SK-N-SH treated with all-trans-retinoic acid at 6 μM for 48 hours (cell line): ENCODE data around the gene NLRP11.
"Not testable (repeated sequence)": the region's sequence is repeated elsewhere in the genome, so short reads cannot be mapped to it uniquely, and the experiment has no call there.

Experiments
- ATAC-seq: fragments of 200-7000 bp; cut with Tn5 transposase; 3 replicates; pipeline ENCODE4 v1.9.1; 2020; ENCODE audit warnings: mild to moderate bottlenecking, moderate library complexity
- ARNTL ChIP-seq: fragments of 450-650 bp; formaldehyde crosslinking; IDR thresholded peaks from 2 replicates; pipeline ENCODE4 v1.5.0; 2020; ENCODE audit warnings: low read depth, mild to moderate bottlenecking, moderate library complexity, borderline replicate concordance
- BACH2 ChIP-seq: fragments of 250-450 bp; sonication (Bioruptor Pico); IDR thresholded peaks from 2 replicates; pipeline ENCODE4 v1.9.0; 2021; ENCODE audit warnings: mild to moderate bottlenecking, borderline replicate concordance
- CSDC2 ChIP-seq: fragments of 250-450 bp; sonication (Bioruptor Pico); IDR thresholded peaks from 2 replicates; pipeline ENCODE4 v1.5.0; 2020; ENCODE audit warnings: mild to moderate bottlenecking, moderate library complexity
- ESRRG ChIP-seq: fragments of 250-450 bp; sonication (Bioruptor Pico); IDR thresholded peaks from 2 replicates; pipeline ENCODE4 v1.6.1; 2021; ENCODE audit warnings: mild to moderate bottlenecking
- GLIS3 ChIP-seq: fragments of 250-450 bp; sonication (Bioruptor Pico); IDR thresholded peaks from 2 replicates; pipeline ENCODE4 v1.5.0; 2020; ENCODE audit warnings: mild to moderate bottlenecking, moderate library complexity
- ISL1 ChIP-seq: fragments of 250-450 bp; sonication (Bioruptor Pico); IDR thresholded peaks from 2 replicates; pipeline ENCODE4 v2.1.2; 2022; ENCODE audit warnings: mild to moderate bottlenecking, moderate library complexity
- OSR1 ChIP-seq: fragments of 250-450 bp; sonication (Bioruptor Pico); IDR thresholded peaks from 2 replicates; pipeline ENCODE4 v1.8.0; 2022; ENCODE audit warnings: moderate library complexity, mild to moderate bottlenecking, inconsistent platforms
- PPARA ChIP-seq: fragments of 250-450 bp; sonication (Bioruptor Pico); IDR thresholded peaks from 2 replicates; pipeline ENCODE4 v1.5.0; 2020; ENCODE audit warnings: mild to moderate bottlenecking, borderline replicate concordance
- RARB ChIP-seq: fragments of 250-450 bp; sonication (Bioruptor Pico); IDR thresholded peaks from 2 replicates; pipeline ENCODE4 v1.8.0; 2021; ENCODE audit warnings: mild to moderate bottlenecking, moderate library complexity
- SNAI2 ChIP-seq: fragments of 250-450 bp; sonication (Bioruptor Pico); IDR thresholded peaks from 2 replicates; pipeline ENCODE4 v1.5.0; 2020; ENCODE audit warnings: mild to moderate bottlenecking, moderate library complexity
- TCF4 ChIP-seq: fragments of 250-450 bp; sonication (Bioruptor Pico); IDR thresholded peaks from 2 replicates; pipeline ENCODE4 v1.8.0; 2021; ENCODE audit warnings: mild to moderate bottlenecking, moderate library complexity, borderline replicate concordance
- TOX ChIP-seq: fragments of 250-450 bp; sonication (Bioruptor Pico); IDR thresholded peaks from 2 replicates; pipeline ENCODE4 v1.8.0; 2021; ENCODE audit warnings: mild to moderate bottlenecking, moderate library complexity, borderline replicate concordance
- ZC3H10 ChIP-seq: fragments of 250-450 bp; sonication (Bioruptor Pico); IDR thresholded peaks from 2 replicates; pipeline ENCODE4 v1.5.1; 2021; ENCODE audit warnings: mild to moderate bottlenecking, moderate library complexity
- ZFP3 ChIP-seq: fragments of 250-450 bp; sonication (Bioruptor Pico); IDR thresholded peaks from 2 replicates; pipeline ENCODE4 v1.5.0; 2020; ENCODE audit warnings: mild to moderate bottlenecking, moderate library complexity
- ZFP30 ChIP-seq: fragments of 450-650 bp; formaldehyde crosslinking; IDR thresholded peaks from 2 replicates; pipeline ENCODE4 v1.5.0; 2022; ENCODE audit warnings: mild to moderate bottlenecking, moderate library complexity
- ZNF70 ChIP-seq: fragments of 450-650 bp; formaldehyde crosslinking; IDR thresholded peaks from 2 replicates; pipeline ENCODE4 v1.5.0; 2020; ENCODE audit warnings: mild to moderate bottlenecking, moderate library complexity
- ZNF8 ChIP-seq: fragments of 450-650 bp; formaldehyde crosslinking; IDR thresholded peaks from 2 replicates; pipeline ENCODE4 v1.5.0; 2020; ENCODE audit warnings: mild to moderate bottlenecking, moderate library complexity
- TF ChIP-seq, protein P1 (sequence below): fragments of 250-450 bp; sonication (Bioruptor Pico); IDR thresholded peaks from 2 replicates; pipeline ENCODE4 v1.8.0; 2021; ENCODE audit warnings: low read depth, mild to moderate bottlenecking, moderate library complexity, borderline replicate concordance
- TF ChIP-seq, protein P2 (sequence below): fragments of 250-450 bp; sonication (Bioruptor Pico); IDR thresholded peaks from 2 replicates; pipeline ENCODE4 v1.5.1; 2021; ENCODE audit warnings: mild to moderate bottlenecking, moderate library complexity
- TF ChIP-seq, protein P3 (sequence below): fragments of 250-450 bp; sonication (Bioruptor Pico); IDR thresholded peaks from 2 replicates; pipeline ENCODE4 v1.5.0; 2020; ENCODE audit warnings: mild to moderate bottlenecking, moderate library complexity
- TF ChIP-seq, protein P4 (sequence below): fragments of 250-450 bp; sonication (Bioruptor Pico); IDR thresholded peaks from 2 replicates; pipeline ENCODE4 v1.5.1; 2020; ENCODE audit warnings: low read depth, mild to moderate bottlenecking, moderate library complexity
- TF ChIP-seq, protein P5 (sequence below): fragments of 250-450 bp; sonication (Bioruptor Pico); IDR thresholded peaks from 2 replicates; pipeline ENCODE4 v1.8.0; 2020; ENCODE audit warnings: mild to moderate bottlenecking, moderate library complexity, borderline replicate concordance

The NLRP11 gene

DNA sequence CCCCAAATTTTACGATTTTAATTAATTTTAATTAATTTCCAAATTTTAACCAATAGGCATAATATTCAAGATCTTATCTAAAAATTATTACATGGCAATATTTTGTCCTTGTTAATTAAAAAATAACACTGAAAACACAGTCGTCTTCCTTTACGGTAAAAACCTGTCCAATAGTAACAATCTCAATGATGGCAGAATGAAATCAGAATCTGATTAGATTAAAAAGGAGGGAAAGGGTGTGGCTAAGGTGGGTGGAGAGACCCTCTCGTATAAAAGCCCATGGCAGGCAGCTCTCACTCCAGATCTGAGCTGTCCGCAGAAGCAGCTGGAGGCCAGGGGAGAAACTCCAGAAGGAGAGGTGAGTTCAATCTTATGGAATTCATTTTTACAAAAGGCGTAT lies 63.0 kb downstream of the NLRP11 start, which contains the start of gene RFPL4AL1:
RFPL4AL1 (plus strand) TSS at position 301 of the 400 bp plus-strand sequence. CDS start 2,687 bp downstream, outside the sequence.
- ATAC-seq = not testable (repeated sequence)

DNA sequence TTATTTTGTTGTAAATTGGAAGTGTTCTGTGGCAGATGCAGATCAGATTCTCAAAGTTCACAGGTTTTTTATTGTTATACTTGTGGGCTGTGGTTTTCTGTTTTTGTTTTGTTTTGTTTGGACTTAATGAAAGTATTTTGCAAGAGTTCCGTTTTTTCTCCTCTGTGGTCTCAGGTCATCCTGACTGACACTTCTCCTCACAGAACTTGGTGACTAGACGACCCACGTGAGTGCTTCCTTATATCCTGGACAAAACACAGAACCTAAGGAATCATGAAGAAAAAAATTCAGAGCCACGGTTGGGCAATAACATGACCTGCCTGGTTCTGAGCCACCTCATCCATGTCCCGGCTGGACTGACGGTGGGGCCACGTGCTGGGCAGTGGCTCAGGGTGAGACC lies 65.3 kb downstream of the NLRP11 start:
- TF ChIP-seq ZNF70 (CRISPR knock-in tag) = no peak
- ATAC-seq = no peak

DNA sequence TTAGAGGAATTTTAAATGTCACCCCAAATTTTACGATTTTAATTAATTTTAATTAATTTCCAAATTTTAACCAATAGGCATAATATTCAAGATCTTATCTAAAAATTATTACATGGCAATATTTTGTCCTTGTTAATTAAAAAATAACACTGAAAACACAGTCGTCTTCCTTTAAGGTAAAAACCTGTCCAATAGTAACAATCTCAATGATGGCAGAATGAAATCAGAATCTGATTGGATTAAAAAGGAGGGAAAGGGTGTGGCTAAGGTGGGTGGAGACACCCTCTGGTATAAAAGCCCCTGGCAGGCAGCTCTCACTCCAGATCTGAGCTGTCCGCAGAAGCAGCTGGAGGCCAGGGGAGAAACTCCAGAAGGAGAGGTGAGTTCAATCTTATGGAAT lies 73.0 kb downstream of the NLRP11 start, which contains the start of gene RFPL4A:
RFPL4A (plus strand) TSS at position 301 of the 400 bp plus-strand sequence. CDS start 2,704 bp downstream, outside the sequence.
- not testable (repeated sequence) for ATAC-seq

DNA sequence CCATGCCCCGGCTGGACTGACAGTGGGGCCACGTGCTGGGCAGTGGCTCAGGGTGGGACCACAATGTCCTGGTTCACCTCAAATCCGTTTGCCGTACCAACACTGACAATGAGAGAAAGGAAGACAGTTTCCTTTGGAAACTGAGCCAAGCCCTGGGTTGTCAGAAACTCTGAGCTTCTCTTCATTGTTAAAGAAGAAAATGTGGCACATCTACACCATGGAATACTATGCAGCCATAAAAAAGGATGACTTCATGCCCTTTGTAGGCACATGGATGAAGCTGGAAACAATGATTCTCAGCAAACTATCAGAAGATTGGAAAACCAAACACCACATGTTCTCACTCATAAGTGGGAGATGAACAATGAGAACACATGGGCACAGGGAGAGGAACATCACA lies 75.0 kb downstream of the NLRP11 start:
- not testable (repeated sequence) for ATAC-seq

DNA sequence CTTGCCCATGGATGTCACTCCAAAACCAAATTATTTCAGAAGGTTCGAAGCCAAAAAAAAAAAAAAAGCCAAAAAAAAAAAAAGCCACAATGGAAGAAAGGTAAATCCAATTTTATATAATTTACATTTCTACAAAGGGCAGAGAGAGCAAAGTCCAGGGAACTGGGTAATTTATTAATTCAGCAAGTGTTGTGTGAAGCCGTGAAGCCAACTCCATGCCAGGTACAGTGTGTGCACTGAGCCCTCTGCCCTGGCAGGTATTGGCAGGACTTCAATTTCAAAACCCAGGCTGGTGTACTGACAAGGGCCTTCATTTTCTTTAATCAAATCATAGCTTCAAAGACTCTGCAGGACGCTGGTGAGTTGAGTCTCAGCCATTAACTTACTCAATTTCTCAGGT lies 78.4 kb downstream of the NLRP11 start:
- TF ChIP-seq ISL1 (CRISPR knock-in tag) (no peak), GLIS3 (no peak), ZFP30 (no peak), ZNF8 (CRISPR knock-in tag) (no peak), CSDC2 (no peak), TCF4 (no peak), ARNTL (CRISPR knock-in tag) (no peak), ZFP3 (CRISPR knock-in tag) (no peak), BACH2 (CRISPR knock-in tag) (no peak), ZC3H10 (no peak), ESRRG (CRISPR knock-in tag) (no peak), ZNF70 (CRISPR knock-in tag) (no peak), SNAI2 (CRISPR knock-in tag) (no peak), RARB (CRISPR knock-in tag) (no peak), PPARA (CRISPR knock-in tag) (no peak), OSR1 (CRISPR knock-in tag) (no peak)
- TF ChIP-seq, protein P1, sequence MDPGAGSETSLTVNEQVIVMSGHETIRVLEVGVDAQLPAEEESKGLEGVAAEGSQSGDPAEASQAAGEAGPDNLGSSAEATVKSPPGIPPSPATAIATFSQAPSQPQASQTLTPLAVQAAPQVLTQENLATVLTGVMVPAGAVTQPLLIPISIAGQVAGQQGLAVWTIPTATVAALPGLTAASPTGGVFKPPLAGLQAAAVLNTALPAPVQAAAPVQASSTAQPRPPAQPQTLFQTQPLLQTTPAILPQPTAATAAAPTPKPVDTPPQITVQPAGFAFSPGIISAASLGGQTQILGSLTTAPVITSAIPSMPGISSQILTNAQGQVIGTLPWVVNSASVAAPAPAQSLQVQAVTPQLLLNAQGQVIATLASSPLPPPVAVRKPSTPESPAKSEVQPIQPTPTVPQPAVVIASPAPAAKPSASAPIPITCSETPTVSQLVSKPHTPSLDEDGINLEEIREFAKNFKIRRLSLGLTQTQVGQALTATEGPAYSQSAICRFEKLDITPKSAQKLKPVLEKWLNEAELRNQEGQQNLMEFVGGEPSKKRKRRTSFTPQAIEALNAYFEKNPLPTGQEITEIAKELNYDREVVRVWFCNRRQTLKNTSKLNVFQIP (CRISPR knock-in tag) = no peak
- TF ChIP-seq, protein P2, sequence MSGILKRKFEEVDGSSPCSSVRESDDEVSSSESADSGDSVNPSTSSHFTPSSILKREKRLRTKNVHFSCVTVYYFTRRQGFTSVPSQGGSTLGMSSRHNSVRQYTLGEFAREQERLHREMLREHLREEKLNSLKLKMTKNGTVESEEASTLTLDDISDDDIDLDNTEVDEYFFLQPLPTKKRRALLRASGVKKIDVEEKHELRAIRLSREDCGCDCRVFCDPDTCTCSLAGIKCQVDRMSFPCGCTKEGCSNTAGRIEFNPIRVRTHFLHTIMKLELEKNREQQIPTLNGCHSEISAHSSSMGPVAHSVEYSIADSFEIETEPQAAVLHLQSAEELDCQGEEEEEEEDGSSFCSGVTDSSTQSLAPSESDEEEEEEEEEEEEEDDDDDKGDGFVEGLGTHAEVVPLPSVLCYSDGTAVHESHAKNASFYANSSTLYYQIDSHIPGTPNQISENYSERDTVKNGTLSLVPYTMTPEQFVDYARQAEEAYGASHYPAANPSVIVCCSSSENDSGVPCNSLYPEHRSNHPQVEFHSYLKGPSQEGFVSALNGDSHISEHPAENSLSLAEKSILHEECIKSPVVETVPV (CRISPR knock-in tag) = no peak
- TF ChIP-seq, protein P3, sequence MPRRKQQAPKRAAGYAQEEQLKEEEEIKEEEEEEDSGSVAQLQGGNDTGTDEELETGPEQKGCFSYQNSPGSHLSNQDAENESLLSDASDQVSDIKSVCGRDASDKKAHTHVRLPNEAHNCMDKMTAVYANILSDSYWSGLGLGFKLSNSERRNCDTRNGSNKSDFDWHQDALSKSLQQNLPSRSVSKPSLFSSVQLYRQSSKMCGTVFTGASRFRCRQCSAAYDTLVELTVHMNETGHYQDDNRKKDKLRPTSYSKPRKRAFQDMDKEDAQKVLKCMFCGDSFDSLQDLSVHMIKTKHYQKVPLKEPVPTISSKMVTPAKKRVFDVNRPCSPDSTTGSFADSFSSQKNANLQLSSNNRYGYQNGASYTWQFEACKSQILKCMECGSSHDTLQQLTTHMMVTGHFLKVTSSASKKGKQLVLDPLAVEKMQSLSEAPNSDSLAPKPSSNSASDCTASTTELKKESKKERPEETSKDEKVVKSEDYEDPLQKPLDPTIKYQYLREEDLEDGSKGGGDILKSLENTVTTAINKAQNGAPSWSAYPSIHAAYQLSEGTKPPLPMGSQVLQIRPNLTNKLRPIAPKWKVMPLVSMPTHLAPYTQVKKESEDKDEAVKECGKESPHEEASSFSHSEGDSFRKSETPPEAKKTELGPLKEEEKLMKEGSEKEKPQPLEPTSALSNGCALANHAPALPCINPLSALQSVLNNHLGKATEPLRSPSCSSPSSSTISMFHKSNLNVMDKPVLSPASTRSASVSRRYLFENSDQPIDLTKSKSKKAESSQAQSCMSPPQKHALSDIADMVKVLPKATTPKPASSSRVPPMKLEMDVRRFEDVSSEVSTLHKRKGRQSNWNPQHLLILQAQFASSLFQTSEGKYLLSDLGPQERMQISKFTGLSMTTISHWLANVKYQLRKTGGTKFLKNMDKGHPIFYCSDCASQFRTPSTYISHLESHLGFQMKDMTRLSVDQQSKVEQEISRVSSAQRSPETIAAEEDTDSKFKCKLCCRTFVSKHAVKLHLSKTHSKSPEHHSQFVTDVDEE = no peak
- TF ChIP-seq, protein P4, sequence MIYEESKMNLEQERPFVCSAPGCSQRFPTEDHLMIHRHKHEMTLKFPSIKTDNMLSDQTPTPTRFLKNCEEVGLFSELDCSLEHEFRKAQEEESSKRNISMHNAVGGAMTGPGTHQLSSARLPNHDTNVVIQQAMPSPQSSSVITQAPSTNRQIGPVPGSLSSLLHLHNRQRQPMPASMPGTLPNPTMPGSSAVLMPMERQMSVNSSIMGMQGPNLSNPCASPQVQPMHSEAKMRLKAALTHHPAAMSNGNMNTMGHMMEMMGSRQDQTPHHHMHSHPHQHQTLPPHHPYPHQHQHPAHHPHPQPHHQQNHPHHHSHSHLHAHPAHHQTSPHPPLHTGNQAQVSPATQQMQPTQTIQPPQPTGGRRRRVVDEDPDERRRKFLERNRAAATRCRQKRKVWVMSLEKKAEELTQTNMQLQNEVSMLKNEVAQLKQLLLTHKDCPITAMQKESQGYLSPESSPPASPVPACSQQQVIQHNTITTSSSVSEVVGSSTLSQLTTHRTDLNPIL = no peak
- ATAC-seq = no peak

DNA sequence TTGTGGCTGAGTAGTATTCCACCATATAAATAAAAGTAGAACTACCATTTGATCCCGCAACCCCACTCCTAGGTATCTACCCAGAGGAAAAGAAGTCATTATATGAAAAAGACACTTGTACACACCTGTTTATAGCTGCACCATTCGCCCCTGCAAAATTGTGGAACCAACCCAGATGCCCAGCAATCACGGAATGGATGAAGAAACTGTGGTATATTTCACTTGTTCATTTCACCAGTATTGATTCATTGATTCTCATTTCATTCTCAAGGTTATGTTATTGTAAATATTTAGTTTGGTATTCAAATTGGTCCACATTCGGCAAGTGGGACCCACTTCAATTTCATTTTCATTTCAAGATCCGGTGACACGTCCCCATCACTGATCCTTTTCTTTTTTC lies 81.1 kb downstream of the NLRP11 start:
- TF ChIP-seq, protein P4 = no peak
- no peak for TF ChIP-seq TOX (CRISPR knock-in tag)
- TF ChIP-seq, protein P5, sequence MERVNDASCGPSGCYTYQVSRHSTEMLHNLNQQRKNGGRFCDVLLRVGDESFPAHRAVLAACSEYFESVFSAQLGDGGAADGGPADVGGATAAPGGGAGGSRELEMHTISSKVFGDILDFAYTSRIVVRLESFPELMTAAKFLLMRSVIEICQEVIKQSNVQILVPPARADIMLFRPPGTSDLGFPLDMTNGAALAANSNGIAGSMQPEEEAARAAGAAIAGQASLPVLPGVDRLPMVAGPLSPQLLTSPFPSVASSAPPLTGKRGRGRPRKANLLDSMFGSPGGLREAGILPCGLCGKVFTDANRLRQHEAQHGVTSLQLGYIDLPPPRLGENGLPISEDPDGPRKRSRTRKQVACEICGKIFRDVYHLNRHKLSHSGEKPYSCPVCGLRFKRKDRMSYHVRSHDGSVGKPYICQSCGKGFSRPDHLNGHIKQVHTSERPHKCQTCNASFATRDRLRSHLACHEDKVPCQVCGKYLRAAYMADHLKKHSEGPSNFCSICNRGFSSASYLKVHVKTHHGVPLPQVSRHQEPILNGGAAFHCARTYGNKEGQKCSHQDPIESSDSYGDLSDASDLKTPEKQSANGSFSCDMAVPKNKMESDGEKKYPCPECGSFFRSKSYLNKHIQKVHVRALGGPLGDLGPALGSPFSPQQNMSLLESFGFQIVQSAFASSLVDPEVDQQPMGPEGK (CRISPR knock-in tag) = no peak
- TF ChIP-seq ESRRG (CRISPR knock-in tag) = no peak
- no peak for TF ChIP-seq ZC3H10
- TF ChIP-seq, protein P2 (CRISPR knock-in tag) = no peak
- TF ChIP-seq ZFP30 = no peak
- TF ChIP-seq, all 23 proteins: peak for 0
- no peak for ATAC-seq
